ENCODE results near the gene ZFYVE21.

Gene ZFYVE21

GRCh38 chr14:103726474-103726873 lies 10.9 kb downstream of the ZFYVE21 start:
- no peak overlapping the region for H3K4me3 ChIP-seq (ENCODE audit: low read depth, low read length)
- DNase-seq (ENCODE audit: low read depth) = no peak
- TF ChIP-seq, protein P1, sequence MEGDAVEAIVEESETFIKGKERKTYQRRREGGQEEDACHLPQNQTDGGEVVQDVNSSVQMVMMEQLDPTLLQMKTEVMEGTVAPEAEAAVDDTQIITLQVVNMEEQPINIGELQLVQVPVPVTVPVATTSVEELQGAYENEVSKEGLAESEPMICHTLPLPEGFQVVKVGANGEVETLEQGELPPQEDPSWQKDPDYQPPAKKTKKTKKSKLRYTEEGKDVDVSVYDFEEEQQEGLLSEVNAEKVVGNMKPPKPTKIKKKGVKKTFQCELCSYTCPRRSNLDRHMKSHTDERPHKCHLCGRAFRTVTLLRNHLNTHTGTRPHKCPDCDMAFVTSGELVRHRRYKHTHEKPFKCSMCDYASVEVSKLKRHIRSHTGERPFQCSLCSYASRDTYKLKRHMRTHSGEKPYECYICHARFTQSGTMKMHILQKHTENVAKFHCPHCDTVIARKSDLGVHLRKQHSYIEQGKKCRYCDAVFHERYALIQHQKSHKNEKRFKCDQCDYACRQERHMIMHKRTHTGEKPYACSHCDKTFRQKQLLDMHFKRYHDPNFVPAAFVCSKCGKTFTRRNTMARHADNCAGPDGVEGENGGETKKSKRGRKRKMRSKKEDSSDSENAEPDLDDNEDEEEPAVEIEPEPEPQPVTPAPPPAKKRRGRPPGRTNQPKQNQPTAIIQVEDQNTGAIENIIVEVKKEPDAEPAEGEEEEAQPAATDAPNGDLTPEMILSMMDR (IDR thresholded peaks at IDR 0.05; ENCODE audit: low read depth, low read length, missing control alignments) = no peak

- no peak overlapping the region for H3K4me3 ChIP-seq (ENCODE audit: low read depth, low read length)
- TF ChIP-seq, protein P1 (IDR thresholded peaks at IDR 0.05; ENCODE audit: low read depth, low read length, missing control alignments) = no peak
Measured at GRCh38 chr14:103727313-103727980, 11.8 kb downstream of the ZFYVE21 start.

GRCh38 chr14:103728141-103728540 lies 12.5 kb downstream of the ZFYVE21 start:
- TF ChIP-seq, protein P1 (IDR thresholded peaks at IDR 0.05; ENCODE audit: low read depth, low read length, missing control alignments) = no peak
- no peak overlapping the region for H3K4me3 ChIP-seq (ENCODE audit: low read depth, low read length)
- DNase-seq (ENCODE audit: low read depth) = no peak

More at GRCh38 chr14:103727313-103727980, 11.8 kb downstream of the ZFYVE21 start:
- no peak for DNase-seq (ENCODE audit: low read depth)

- TF ChIP-seq, protein P1 (IDR thresholded peaks at IDR 0.05; ENCODE audit: low read depth, low read length, missing control alignments) = no peak
- DNase-seq (ENCODE audit: low read depth) = no peak
- H3K4me3 ChIP-seq (ENCODE audit: low read depth, low read length) = no peak overlapping the region
Measured at GRCh38 chr14:103728721-103729120, 13.1 kb downstream of the ZFYVE21 start.

DNA sequence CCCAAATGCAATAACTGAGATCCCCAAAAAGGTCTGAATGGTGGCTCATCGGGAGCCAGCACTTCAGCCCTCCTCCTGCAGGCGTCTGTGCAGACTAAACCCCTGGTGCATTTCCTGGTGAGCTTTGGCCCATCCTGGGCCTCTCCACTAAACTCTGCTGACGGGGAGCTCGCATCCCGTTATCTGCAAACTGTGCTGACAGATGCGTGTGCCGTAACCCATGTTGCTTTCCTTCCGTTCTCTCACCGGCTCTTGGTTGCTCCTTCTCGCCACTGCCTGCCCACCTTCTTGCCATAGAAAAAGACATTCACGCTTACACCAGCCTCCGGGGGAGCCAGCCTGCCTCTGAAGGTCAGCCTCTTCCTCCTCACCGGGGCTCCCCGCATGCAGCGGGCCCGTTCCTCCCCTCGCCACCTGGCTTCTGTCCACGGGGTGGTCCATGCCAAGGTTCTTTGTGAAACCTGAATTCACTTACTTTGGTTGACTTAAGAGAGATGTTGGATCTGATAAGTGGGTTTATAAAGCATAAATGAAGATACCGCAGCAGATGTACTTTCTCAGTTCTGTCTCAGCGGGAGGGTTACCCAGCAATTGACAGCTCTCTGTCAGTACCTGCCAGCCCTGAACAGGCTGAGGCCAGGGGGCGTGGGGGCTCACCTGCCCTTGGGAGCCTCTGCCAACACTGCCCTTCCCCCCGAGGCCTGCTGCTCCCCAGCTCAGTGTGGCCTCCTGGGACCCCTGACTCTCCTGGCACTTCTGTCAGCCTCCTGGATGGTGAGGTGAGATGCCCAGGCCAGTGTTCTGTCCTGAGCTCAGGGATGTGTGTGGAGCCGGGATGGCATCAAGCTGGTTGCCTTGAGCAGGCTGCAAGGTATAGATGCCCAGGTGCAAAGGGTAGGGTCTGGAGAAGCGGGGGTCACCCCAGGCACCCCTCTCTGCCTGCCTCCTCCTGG lies 14.2 kb downstream of the ZFYVE21 start:
- H3K4me3 ChIP-seq (ENCODE audit: low read depth, low read length) = no peak overlapping the region
- no peak for DNase-seq (ENCODE audit: low read depth)
- TF ChIP-seq, protein P1 (IDR thresholded peaks at IDR 0.05; ENCODE audit: low read depth, low read length, missing control alignments) = no peak

GRCh38 chr14:103730490-103731035 lies 15.0 kb downstream of the ZFYVE21 start:
- no peak overlapping the region for H3K4me3 ChIP-seq (ENCODE audit: low read depth, low read length)
- TF ChIP-seq, protein P1 (IDR thresholded peaks at IDR 0.05; ENCODE audit: low read depth, low read length, missing control alignments) = no peak
- DNase-seq (ENCODE audit: low read depth) = no peak

Data from GM12864 (cell line).